ENCODE data around the gene OR6B1. TPM values are rescaled to one million over a fixed set of nuclear protein-coding genes. Genes with fewer than 3 reads are reported as not detected.

The OR6B1 gene
- total RNA-seq, 6 experiments from 2014 or later = not detected

- no peaks in the 10 kb centered on the region for H3K4me1 Mint-ChIP-seq (ENCODE audit: low read depth)
- H3K9me3 Mint-ChIP-seq = peaks cover 38% of the 10 kb centered on the region
- no peak overlapping the region for H3K4me3 Mint-ChIP-seq
- H3K27me3 Mint-ChIP-seq (ENCODE audit: insufficient read depth) = peaks cover 2% of the 10 kb centered on the region; the same call in 1 of the 2 replicates
- peaks cover 4% of the 10 kb centered on the region; the same call in 1 of the 2 replicates for H3K36me3 Mint-ChIP-seq (ENCODE audit: low read depth)
- TF ChIP-seq CTCF (IDR thresholded peaks at IDR 0.05) = peak; percentile 31; the same call in 1 of the 2 replicates
- H3K27ac Mint-ChIP-seq = no peak overlapping the region
- DNase-seq = no peak
Measured at GRCh38 chr7:144011458-144012230, 11.5 kb downstream of the OR6B1 start.

GRCh38 chr7:144018065-144018464, 17.9 kb downstream of the OR6B1 start:
- no peak for TF ChIP-seq CTCF (IDR thresholded peaks at IDR 0.05)
- H3K27ac Mint-ChIP-seq = no peak overlapping the region
- peaks cover 5% of the 10 kb centered on the region; the same call in 1 of the 2 replicates for H3K9me3 Mint-ChIP-seq
- no peak for DNase-seq
- H3K4me3 Mint-ChIP-seq = no peak overlapping the region
- peaks cover 3% of the 10 kb centered on the region; the same call in 1 of the 2 replicates for H3K27me3 Mint-ChIP-seq (ENCODE audit: insufficient read depth)
- no peaks in the 10 kb centered on the region for H3K36me3 Mint-ChIP-seq (ENCODE audit: low read depth)
- H3K4me1 Mint-ChIP-seq (ENCODE audit: low read depth) = peaks cover 19% of the 10 kb centered on the region; the same call in 1 of the 2 replicates

- H3K27ac Mint-ChIP-seq = peak overlapping the region; percentile 84; the same call in 1 of the 2 replicates
- H3K9me3 Mint-ChIP-seq = peaks cover 5% of the 10 kb centered on the region; the same call in 1 of the 2 replicates
- peaks cover 1% of the 10 kb centered on the region; the same call in 1 of the 2 replicates for H3K27me3 Mint-ChIP-seq (ENCODE audit: insufficient read depth)
- H3K4me3 Mint-ChIP-seq = no peak overlapping the region
- DNase-seq = peak; percentile 94
- H3K4me1 Mint-ChIP-seq (ENCODE audit: low read depth) = peaks cover 19% of the 10 kb centered on the region; the same call in 1 of the 2 replicates
- no peak for TF ChIP-seq CTCF (IDR thresholded peaks at IDR 0.05)
- H3K36me3 Mint-ChIP-seq (ENCODE audit: low read depth) = no peaks in the 10 kb centered on the region
Measured at GRCh38 chr7:144019457-144019856, 19.3 kb downstream of the OR6B1 start.

- H3K4me1 Mint-ChIP-seq (ENCODE audit: low read depth) = peaks cover 19% of the 10 kb centered on the region; the same call in 1 of the 2 replicates
- no peaks in the 10 kb centered on the region for H3K36me3 Mint-ChIP-seq (ENCODE audit: low read depth)
- TF ChIP-seq CTCF (IDR thresholded peaks at IDR 0.05) = no peak
- peaks cover 5% of the 10 kb centered on the region; the same call in 1 of the 2 replicates for H3K9me3 Mint-ChIP-seq
- no peak for DNase-seq
- H3K27ac Mint-ChIP-seq = no peak overlapping the region
- peaks cover 1% of the 10 kb centered on the region; the same call in 1 of the 2 replicates for H3K27me3 Mint-ChIP-seq (ENCODE audit: insufficient read depth)
- H3K4me3 Mint-ChIP-seq = no peak overlapping the region
Measured at GRCh38 chr7:144020340-144020739, 20.2 kb downstream of the OR6B1 start.

DNA sequence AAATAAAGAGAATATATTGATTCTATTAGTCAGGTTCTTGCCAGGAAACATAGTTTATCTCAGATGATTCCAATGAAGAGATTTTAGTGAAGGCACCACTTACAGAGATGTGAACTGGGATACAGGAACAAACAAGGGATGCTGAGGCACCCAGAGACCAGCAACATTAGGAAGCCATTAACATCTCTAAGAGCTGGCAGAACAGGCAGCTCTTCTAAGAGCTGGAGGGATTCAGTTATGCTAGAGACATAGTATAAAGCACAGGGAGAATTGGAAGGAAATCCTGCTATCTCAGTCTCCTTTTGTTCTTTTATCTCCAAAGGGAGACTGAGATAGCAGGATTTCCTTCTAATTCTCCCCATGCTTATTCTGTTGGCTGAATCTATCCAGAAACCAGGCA, 22.0 kb downstream of the OR6B1 start:
- H3K27ac Mint-ChIP-seq = no peak overlapping the region
- no peak for TF ChIP-seq CTCF (IDR thresholded peaks at IDR 0.05)
- H3K27me3 Mint-ChIP-seq (ENCODE audit: insufficient read depth) = peaks cover 1% of the 10 kb centered on the region; the same call in 1 of the 2 replicates
- H3K4me1 Mint-ChIP-seq (ENCODE audit: low read depth) = peaks cover 19% of the 10 kb centered on the region; the same call in 1 of the 2 replicates
- H3K36me3 Mint-ChIP-seq (ENCODE audit: low read depth) = no peaks in the 10 kb centered on the region
- peaks cover 5% of the 10 kb centered on the region; the same call in 1 of the 2 replicates for H3K9me3 Mint-ChIP-seq
- H3K4me3 Mint-ChIP-seq = no peak overlapping the region
- no peak for DNase-seq

Data from HFFc6 (cell line).